ENCODE measurements around the gene VSX1. TPM values are rescaled to one million over a fixed set of nuclear protein-coding genes. Genes with fewer than 3 reads are reported as not detected.

VSX1 gene
- polyA plus RNA-seq, 1 donor from 2014 or later = not detected

DNA sequence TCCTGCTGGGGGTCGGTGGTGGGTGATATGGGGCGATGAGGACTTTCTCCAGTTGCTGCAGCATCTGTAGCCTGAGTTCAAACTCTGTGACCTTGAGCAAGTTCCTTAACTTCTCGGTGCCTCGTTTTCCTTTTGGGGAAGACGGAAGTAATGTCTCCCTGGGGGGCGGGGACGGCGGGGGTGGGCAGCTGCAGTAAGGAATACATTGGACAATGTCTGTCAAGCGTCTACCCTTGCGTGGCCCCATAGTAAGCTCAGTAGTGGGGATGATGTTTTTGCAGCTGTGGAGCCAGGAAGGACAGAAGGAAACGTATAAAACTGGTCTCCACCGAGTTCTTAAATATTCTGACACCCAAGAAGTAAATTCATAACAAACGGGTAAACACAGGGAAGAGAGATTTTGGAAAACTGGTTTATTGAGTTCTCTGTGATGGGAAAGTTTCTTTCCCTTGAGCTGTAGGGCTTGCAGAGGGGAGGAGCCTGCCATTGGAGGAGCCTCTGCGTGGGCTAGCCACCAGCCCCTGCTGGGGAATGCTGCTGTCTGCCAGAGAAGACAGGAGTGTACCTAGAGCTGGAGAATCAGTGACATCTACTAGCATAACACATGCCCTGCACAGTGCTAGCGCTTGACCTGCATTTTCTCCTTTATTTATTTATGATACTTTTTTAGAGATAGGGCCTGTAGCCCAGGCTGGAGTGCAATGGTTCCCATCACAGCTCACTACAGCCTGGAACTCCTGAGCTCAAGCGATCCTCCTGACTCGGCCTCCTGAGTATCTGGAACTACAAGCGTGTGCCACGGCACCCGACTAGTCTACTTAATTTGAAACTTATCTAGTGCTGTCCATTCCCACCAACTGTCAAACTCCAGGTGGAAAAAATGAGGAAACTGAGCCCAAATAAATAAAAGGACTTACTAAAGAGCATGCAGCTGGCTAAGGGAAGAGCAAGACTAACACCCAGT lies 22.8 kb downstream of the VSX1 start:
- Histone ChIP-seq H3K79me2 (replicated peaks; ENCODE audit: insufficient read depth, low read length) (no peaks in the 10 kb centered on the region), H3K9me3 (ENCODE audit: low read length) (no peaks in the 10 kb centered on the region), H4K20me1 (ENCODE audit: insufficient read depth) (no peaks in the 10 kb centered on the region), H3F3A (ENCODE audit: insufficient read depth, low read length, poor library complexity, severe bottlenecking) (no peaks in the 10 kb centered on the region), H3K4me3 (ENCODE audit: low read length) (no peak overlapping the region), H3K4me2 (ENCODE audit: low read length) (no peak overlapping the region), H3K9me2 (ENCODE audit: insufficient read depth, low read length) (no peaks in the 10 kb centered on the region), H3K9ac (ENCODE audit: low read length) (no peak overlapping the region), H3K36me3 (ENCODE audit: insufficient read depth, low read length) (no peaks in the 10 kb centered on the region), H3K27ac (ENCODE audit: low read length) (no peak overlapping the region), H3K27me3 (ENCODE audit: insufficient read depth, low read depth, low read length) (peaks cover 68% of the 10 kb centered on the region), H2AFZ (ENCODE audit: low read depth, low read length) (no peak overlapping the region)
- no peak for TF ChIP-seq TAF1 (IDR thresholded peaks at IDR 0.05; ENCODE audit: low read depth)
- TF ChIP-seq, protein P1, sequence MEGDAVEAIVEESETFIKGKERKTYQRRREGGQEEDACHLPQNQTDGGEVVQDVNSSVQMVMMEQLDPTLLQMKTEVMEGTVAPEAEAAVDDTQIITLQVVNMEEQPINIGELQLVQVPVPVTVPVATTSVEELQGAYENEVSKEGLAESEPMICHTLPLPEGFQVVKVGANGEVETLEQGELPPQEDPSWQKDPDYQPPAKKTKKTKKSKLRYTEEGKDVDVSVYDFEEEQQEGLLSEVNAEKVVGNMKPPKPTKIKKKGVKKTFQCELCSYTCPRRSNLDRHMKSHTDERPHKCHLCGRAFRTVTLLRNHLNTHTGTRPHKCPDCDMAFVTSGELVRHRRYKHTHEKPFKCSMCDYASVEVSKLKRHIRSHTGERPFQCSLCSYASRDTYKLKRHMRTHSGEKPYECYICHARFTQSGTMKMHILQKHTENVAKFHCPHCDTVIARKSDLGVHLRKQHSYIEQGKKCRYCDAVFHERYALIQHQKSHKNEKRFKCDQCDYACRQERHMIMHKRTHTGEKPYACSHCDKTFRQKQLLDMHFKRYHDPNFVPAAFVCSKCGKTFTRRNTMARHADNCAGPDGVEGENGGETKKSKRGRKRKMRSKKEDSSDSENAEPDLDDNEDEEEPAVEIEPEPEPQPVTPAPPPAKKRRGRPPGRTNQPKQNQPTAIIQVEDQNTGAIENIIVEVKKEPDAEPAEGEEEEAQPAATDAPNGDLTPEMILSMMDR (IDR thresholded peaks at IDR 0.05; ENCODE audit: poor library complexity, severe bottlenecking) = no peak
- no peak for TF ChIP-seq EP300 (conservative IDR thresholded peaks at IDR 0.05; ENCODE audit: poor library complexity, severe bottlenecking)
- TF ChIP-seq MXI1 (conservative IDR thresholded peaks at IDR 0.05; ENCODE audit: poor library complexity, severe bottlenecking) = no peak
- TF ChIP-seq RAD21 (conservative IDR thresholded peaks at IDR 0.05) = no peak
- no peak for TF ChIP-seq EZH2 (IDR thresholded peaks at IDR 0.05; ENCODE audit: borderline replicate concordance, insufficient read depth, low read length, poor library complexity, severe bottlenecking)
- TF ChIP-seq, protein P2, sequence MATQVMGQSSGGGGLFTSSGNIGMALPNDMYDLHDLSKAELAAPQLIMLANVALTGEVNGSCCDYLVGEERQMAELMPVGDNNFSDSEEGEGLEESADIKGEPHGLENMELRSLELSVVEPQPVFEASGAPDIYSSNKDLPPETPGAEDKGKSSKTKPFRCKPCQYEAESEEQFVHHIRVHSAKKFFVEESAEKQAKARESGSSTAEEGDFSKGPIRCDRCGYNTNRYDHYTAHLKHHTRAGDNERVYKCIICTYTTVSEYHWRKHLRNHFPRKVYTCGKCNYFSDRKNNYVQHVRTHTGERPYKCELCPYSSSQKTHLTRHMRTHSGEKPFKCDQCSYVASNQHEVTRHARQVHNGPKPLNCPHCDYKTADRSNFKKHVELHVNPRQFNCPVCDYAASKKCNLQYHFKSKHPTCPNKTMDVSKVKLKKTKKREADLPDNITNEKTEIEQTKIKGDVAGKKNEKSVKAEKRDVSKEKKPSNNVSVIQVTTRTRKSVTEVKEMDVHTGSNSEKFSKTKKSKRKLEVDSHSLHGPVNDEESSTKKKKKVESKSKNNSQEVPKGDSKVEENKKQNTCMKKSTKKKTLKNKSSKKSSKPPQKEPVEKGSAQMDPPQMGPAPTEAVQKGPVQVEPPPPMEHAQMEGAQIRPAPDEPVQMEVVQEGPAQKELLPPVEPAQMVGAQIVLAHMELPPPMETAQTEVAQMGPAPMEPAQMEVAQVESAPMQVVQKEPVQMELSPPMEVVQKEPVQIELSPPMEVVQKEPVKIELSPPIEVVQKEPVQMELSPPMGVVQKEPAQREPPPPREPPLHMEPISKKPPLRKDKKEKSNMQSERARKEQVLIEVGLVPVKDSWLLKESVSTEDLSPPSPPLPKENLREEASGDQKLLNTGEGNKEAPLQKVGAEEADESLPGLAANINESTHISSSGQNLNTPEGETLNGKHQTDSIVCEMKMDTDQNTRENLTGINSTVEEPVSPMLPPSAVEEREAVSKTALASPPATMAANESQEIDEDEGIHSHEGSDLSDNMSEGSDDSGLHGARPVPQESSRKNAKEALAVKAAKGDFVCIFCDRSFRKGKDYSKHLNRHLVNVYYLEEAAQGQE (IDR thresholded peaks at IDR 0.05; ENCODE audit: borderline replicate concordance) = no peak
- TF ChIP-seq SMC3 (conservative IDR thresholded peaks at IDR 0.05; ENCODE audit: poor library complexity) = no peak
- no peak for TF ChIP-seq POLR2AphosphoS5 (IDR thresholded peaks at IDR 0.05)

DNA sequence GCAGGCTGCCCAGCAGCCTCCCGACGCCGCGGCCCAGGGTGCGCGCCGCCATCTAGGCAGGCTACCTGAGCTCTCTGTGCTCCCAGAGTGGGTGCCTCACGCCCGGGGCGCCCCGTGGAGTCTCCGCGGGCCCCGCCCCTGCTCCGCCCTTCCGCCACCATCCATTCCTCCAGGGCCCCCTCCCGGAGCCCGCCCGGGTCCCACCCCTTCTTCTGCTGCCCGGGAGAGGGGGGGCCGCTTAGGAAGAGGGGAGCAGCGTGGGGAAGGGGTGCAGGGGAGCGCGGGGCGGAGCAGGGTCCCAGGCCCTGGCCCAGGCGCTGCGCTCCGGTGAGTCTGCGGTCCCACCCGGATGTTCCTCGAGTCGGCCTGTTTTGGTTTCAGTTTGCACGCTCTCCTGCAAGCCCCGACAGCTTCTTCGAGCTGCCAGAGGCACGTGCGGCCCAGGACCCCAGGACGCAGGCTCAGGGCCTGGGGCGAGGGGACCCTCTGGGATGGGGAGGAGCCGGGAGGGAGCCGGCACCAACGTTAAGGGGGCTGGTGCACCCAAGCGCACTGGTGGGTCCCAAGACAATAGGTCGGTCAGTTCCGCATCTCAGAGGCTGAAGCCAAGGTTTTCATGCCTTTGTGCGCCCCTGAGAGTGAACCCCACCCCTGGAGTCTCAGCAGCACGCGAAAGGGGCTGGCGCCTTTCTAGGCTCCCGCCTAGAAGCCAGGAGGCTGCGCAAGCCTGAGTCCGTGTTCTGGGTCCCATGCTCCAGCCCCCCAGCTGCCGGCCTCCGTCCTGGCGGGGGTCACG lies 23.7 kb downstream of the VSX1 start, which contains the start of gene ACSS1:
Gene ACSS1 (minus strand): TSS at position 89 of the 796 bp plus-strand sequence. CDS start 37 bp downstream, at position 52.
- Histone ChIP-seq H3K9me2 (ENCODE audit: insufficient read depth, low read length) (no peaks in the 10 kb centered on the region), H3K9me3 (ENCODE audit: low read length) (no peaks in the 10 kb centered on the region), H3K4me2 (ENCODE audit: low read length) (peak within 1 kb of the TSS; percentile 68), H3F3A (ENCODE audit: insufficient read depth, low read length, poor library complexity, severe bottlenecking) (no peaks in the 10 kb centered on the region), H3K27me3 (ENCODE audit: insufficient read depth, low read depth, low read length) (peaks cover 68% of the 10 kb centered on the region), H4K20me1 (ENCODE audit: insufficient read depth) (no peaks in the 10 kb centered on the region), H3K4me3 (ENCODE audit: low read length) (peak within 1 kb of the TSS; percentile 68), H2AFZ (ENCODE audit: low read depth, low read length) (no peak within 1 kb of the TSS), H3K79me2 (replicated peaks; ENCODE audit: insufficient read depth, low read length) (no peaks in the 10 kb centered on the region), H3K9ac (ENCODE audit: low read length) (peak within 1 kb of the TSS; percentile 40), H3K36me3 (ENCODE audit: insufficient read depth, low read length) (no peaks in the 10 kb centered on the region), H3K27ac (ENCODE audit: low read length) (no peak within 1 kb of the TSS)
- TF ChIP-seq SMC3 (conservative IDR thresholded peaks at IDR 0.05; ENCODE audit: poor library complexity) (no peak), EZH2 (IDR thresholded peaks at IDR 0.05; ENCODE audit: borderline replicate concordance, insufficient read depth, low read length, poor library complexity, severe bottlenecking) (peak; percentile 60)
